ENCODE measurements around the gene OR51D1.

The OR51D1 gene

GRCh38 chr11:4636962-4637661, at the start of gene OR51D1:
TSS of gene OR51D1 (plus strand) at chr11:4637477. CDS start at chr11:4639791, 2,314 bp downstream.
- DNase-seq = no peak

- no peak for DNase-seq
These were observed 48.3 kb upstream of the OR51D1 start for GRCh38 chr11:4589017-4589416.

GRCh38 chr11:4593739-4594138, 43.5 kb upstream of the OR51D1 start, which contains the start of gene OR52I1:
TSS of gene OR52I1 (plus strand) at chr11:4594039. CDS start at chr11:4594039, 0 bp downstream.
- DNase-seq = no peak

GRCh38 chr11:4605057-4605456, 32.2 kb upstream of the OR51D1 start:
- no peak for DNase-seq

GRCh38 chr11:4606231-4607015, 30.9 kb upstream of the OR51D1 start:
- no peak for DNase-seq

GRCh38 chr11:4607096-4607495, 30.2 kb upstream of the OR51D1 start:
- no peak for DNase-seq

GRCh38 chr11:4607781-4608666, 29.3 kb upstream of the OR51D1 start, which contains the start of gene TRIM68:
TSS of gene TRIM68 (minus strand) at chr11:4608231. CDS start at chr11:4605504, 2,727 bp downstream.
- peak; percentile 41 for DNase-seq

- DNase-seq = no peak
These were observed 26.9 kb upstream of the OR51D1 start for GRCh38 chr11:4610258-4610935.

GRCh38 chr11:4611986-4612385, 25.3 kb upstream of the OR51D1 start:
- DNase-seq = no peak

- no peak for DNase-seq
These were observed 21.3 kb upstream of the OR51D1 start for GRCh38 chr11:4615856-4616444.

- no peak for DNase-seq
These were observed 17.8 kb upstream of the OR51D1 start for GRCh38 chr11:4619514-4619913.

- no peak for DNase-seq
These were observed 10.8 kb upstream of the OR51D1 start for GRCh38 chr11:4626207-4627099.

GRCh38 chr11:4636136-4636535, 1.1 kb upstream of the OR51D1 start:
- no peak for DNase-seq

GRCh38 chr11:4637662-4638047, 378 bp downstream of the OR51D1 start:
- no peak for DNase-seq

- DNase-seq = no peak
These were observed 2.7 kb downstream of the OR51D1 start for GRCh38 chr11:4639931-4640330.

GRCh38 chr11:4641501-4641900, 4.2 kb downstream of the OR51D1 start:
- DNase-seq = no peak

- no peak for DNase-seq
These were observed 4.8 kb downstream of the OR51D1 start for GRCh38 chr11:4642043-4642442.

GRCh38 chr11:4643076-4643475, 5.8 kb downstream of the OR51D1 start:
- DNase-seq = no peak

- DNase-seq = no peak
These were observed 6.4 kb downstream of the OR51D1 start, which contains the start of gene OR51E1 for GRCh38 chr11:4643682-4644081. TSS of gene OR51E1 (plus strand) at chr11:4643982. CDS start at chr11:4652527, 8,545 bp downstream.

GRCh38 chr11:4644233-4644632, 7.0 kb downstream of the OR51D1 start:
- no peak for DNase-seq

GRCh38 chr11:4645974-4646373, 8.7 kb downstream of the OR51D1 start:
- no peak for DNase-seq
